ENCODE results near the gene ESPNL.

ESPNL gene

GRCh38 chr2:238151628-238152235 is 51.6 kb downstream of the ESPNL start:
- no peaks in the 10 kb centered on the region for H3K36me3 Mint-ChIP-seq
- no peak overlapping the region for H3K27ac Mint-ChIP-seq
- H3K4me1 Mint-ChIP-seq = no peaks in the 10 kb centered on the region
- peaks cover 16% of the 10 kb centered on the region for H3K27me3 Mint-ChIP-seq
- CTCF ChIA-PET = no interaction called here
- DNase-seq = no peak
- H3K4me3 Mint-ChIP-seq = no peak overlapping the region
- H3K9me3 Mint-ChIP-seq = peaks cover 2% of the 10 kb centered on the region

GRCh38 chr2:238152771-238153688 is 52.9 kb downstream of the ESPNL start:
- Mint-ChIP-seq H3K9me3 (peaks cover 2% of the 10 kb centered on the region), H3K27me3 (peaks cover 28% of the 10 kb centered on the region), H3K4me1 (no peaks in the 10 kb centered on the region), H3K36me3 (no peaks in the 10 kb centered on the region), H3K4me3 (no peak overlapping the region), H3K27ac (no peak overlapping the region)
- DNase-seq = no peak
- CTCF ChIA-PET = interaction anchor here (1.2 kb wide), 1 partner anchor 184 kb away, joined by 3 read pairs; no protein-coding TSS in a partner anchor

GRCh38 chr2:238154570-238154969 is 54.4 kb downstream of the ESPNL start:
- H3K36me3 Mint-ChIP-seq = no peaks in the 10 kb centered on the region
- DNase-seq = no peak
- H3K4me1 Mint-ChIP-seq = peaks cover 4% of the 10 kb centered on the region

GRCh38 chr2:238155051-238155760 is 55.1 kb downstream of the ESPNL start:
- Mint-ChIP-seq H3K36me3 (no peaks in the 10 kb centered on the region), H3K4me1 (peaks cover 6% of the 10 kb centered on the region), H3K4me3 (no peak overlapping the region), H3K27ac (no peak overlapping the region), H3K9me3 (peaks cover 2% of the 10 kb centered on the region), H3K27me3 (peaks cover 46% of the 10 kb centered on the region)
- no peak for DNase-seq
- CTCF ChIA-PET = no interaction called here

More at GRCh38 chr2:238154570-238154969, 54.4 kb downstream of the ESPNL start:
- CTCF ChIA-PET = no interaction called here
- H3K27ac Mint-ChIP-seq = no peak overlapping the region
- peaks cover 39% of the 10 kb centered on the region for H3K27me3 Mint-ChIP-seq
- peaks cover 2% of the 10 kb centered on the region for H3K9me3 Mint-ChIP-seq
- no peak overlapping the region for H3K4me3 Mint-ChIP-seq

- CTCF ChIA-PET = no interaction called here
Measured at GRCh38 chr2:238155761-238156694, 55.9 kb downstream of the ESPNL start.

GRCh38 chr2:238157506-238158017 is 57.4 kb downstream of the ESPNL start:
- DNase-seq = no peak
- Mint-ChIP-seq H3K27ac (no peak overlapping the region), H3K36me3 (no peaks in the 10 kb centered on the region), H3K9me3 (peaks cover 2% of the 10 kb centered on the region), H3K4me3 (no peak overlapping the region), H3K27me3 (peaks cover 69% of the 10 kb centered on the region), H3K4me1 (peaks cover 6% of the 10 kb centered on the region)
- CTCF ChIA-PET = no interaction called here

More at GRCh38 chr2:238155761-238156694, 55.9 kb downstream of the ESPNL start:
- Mint-ChIP-seq H3K4me1 (peaks cover 6% of the 10 kb centered on the region), H3K4me3 (no peak overlapping the region), H3K9me3 (peaks cover 2% of the 10 kb centered on the region), H3K27ac (no peak overlapping the region), H3K27me3 (peaks cover 54% of the 10 kb centered on the region), H3K36me3 (no peaks in the 10 kb centered on the region)
- no peak for DNase-seq

GRCh38 chr2:238158018-238158508 is 57.9 kb downstream of the ESPNL start:
- Mint-ChIP-seq H3K9me3 (peaks cover 2% of the 10 kb centered on the region), H3K27ac (no peak overlapping the region), H3K4me3 (peak overlapping the region; percentile 12), H3K36me3 (no peaks in the 10 kb centered on the region), H3K27me3 (peaks cover 74% of the 10 kb centered on the region), H3K4me1 (peaks cover 6% of the 10 kb centered on the region)
- CTCF ChIA-PET = no interaction called here
- no peak for DNase-seq

- peak; percentile 63 for DNase-seq
- Mint-ChIP-seq H3K4me1 (peaks cover 6% of the 10 kb centered on the region), H3K9me3 (peaks cover 2% of the 10 kb centered on the region), H3K27ac (no peak within 1 kb of the TSS), H3K27me3 (peaks cover 80% of the 10 kb centered on the region), H3K36me3 (no peaks in the 10 kb centered on the region), H3K4me3 (peak within 1 kb of the TSS; percentile 65)
- CTCF ChIA-PET = interaction anchor here (0.7 to 3.3 kb wide), 3 partner anchors 50 to 105 kb away, joined by 3 to 21 read pairs (median 3); no protein-coding TSS in a partner anchor
Measured at GRCh38 chr2:238158509-238159070, 58.5 kb downstream of the ESPNL start, which contains the start of gene ERFE. TSS of gene ERFE (plus strand) at chr2:238158970. CDS start at chr2:238159008, 38 bp downstream.

- Mint-ChIP-seq H3K4me1 (peaks cover 6% of the 10 kb centered on the region), H3K4me3 (peak overlapping the region; percentile 65), H3K27me3 (peaks cover 81% of the 10 kb centered on the region), H3K36me3 (no peaks in the 10 kb centered on the region), H3K27ac (no peak overlapping the region), H3K9me3 (peaks cover under 1% of the 10 kb centered on the region)
- DNase-seq = peak; percentile 36
- CTCF ChIA-PET = interaction anchor here (0.7 to 3.3 kb wide), 3 partner anchors 50 to 104 kb away, joined by 3 to 21 read pairs (median 3); no protein-coding TSS in a partner anchor
Measured at GRCh38 chr2:238159071-238159539, 59.0 kb downstream of the ESPNL start.

GRCh38 chr2:238159661-238160205 is 59.6 kb downstream of the ESPNL start:
- peak overlapping the region; percentile 65 for H3K4me3 Mint-ChIP-seq
- H3K9me3 Mint-ChIP-seq = no peaks in the 10 kb centered on the region
- peaks cover 6% of the 10 kb centered on the region for H3K4me1 Mint-ChIP-seq
- no peaks in the 10 kb centered on the region for H3K36me3 Mint-ChIP-seq
- CTCF ChIA-PET = interaction anchor here (1.4 to 3.3 kb wide), 2 partner anchors 101 to 104 kb away, joined by 3 to 21 read pairs; no protein-coding TSS in a partner anchor
- H3K27me3 Mint-ChIP-seq = peaks cover 82% of the 10 kb centered on the region
- no peak overlapping the region for H3K27ac Mint-ChIP-seq
- no peak for DNase-seq

GRCh38 chr2:238160206-238161129 is 60.3 kb downstream of the ESPNL start:
- Mint-ChIP-seq H3K9me3 (no peaks in the 10 kb centered on the region), H3K4me1 (peaks cover 11% of the 10 kb centered on the region), H3K4me3 (no peak overlapping the region), H3K36me3 (no peaks in the 10 kb centered on the region), H3K27ac (no peak overlapping the region), H3K27me3 (peaks cover 88% of the 10 kb centered on the region)
- peak; percentile 30 for DNase-seq
- CTCF ChIA-PET = interaction anchor here (1.4 to 3.3 kb wide), 3 partner anchors 100 to 192 kb away, joined by 3 to 21 read pairs (median 3); no protein-coding TSS in a partner anchor

Data from activated naive CD4-positive, alpha-beta T cell treated with anti-CD3 and anti-CD28 coated beads, Interleukin-2, amount 10 ng/mL, durations not matched to agents 7 days and 5 days (primary cell).